ENCODE measurements around the gene MRPL11. TPM values are rescaled to one million over a fixed set of nuclear protein-coding genes. Genes with fewer than 3 reads are reported as not detected.

MRPL11 gene
- 78.3 TPM for polyA plus RNA-seq (2013, experiment 1 of 2; ENCODE audit: insufficient read length)
- 75.3 TPM for polyA plus RNA-seq (2013, experiment 2 of 2; ENCODE audit: insufficient read length)

GRCh38 chr11:66438504-66439466 is at the start of gene MRPL11:
MRPL11 (minus strand) TSS chr11:66438848; CDS start chr11:66438754, 94 bp downstream.
- DNase-seq: peak; percentile 91

GRCh38 chr11:66484806-66485380 is 46.2 kb upstream of the MRPL11 start:
- no peak for DNase-seq

GRCh38 chr11:66480117-66480938 is 41.7 kb upstream of the MRPL11 start, which contains the start of gene DPP3:
DPP3 (plus strand) TSS chr11:66480434; CDS start chr11:66482201, 1,767 bp downstream.
- peak; percentile 96 for DNase-seq

GRCh38 chr11:66479394-66480116 is 40.9 kb upstream of the MRPL11 start:
- peak; percentile 31 for DNase-seq

- no peak for DNase-seq
Observed at GRCh38 chr11:66478729-66479393, 40.2 kb upstream of the MRPL11 start.

- DNase-seq: no peak
Observed at GRCh38 chr11:66477263-66478201, 38.9 kb upstream of the MRPL11 start.

- no peak for DNase-seq
Observed at GRCh38 chr11:66476841-66477251, 38.2 kb upstream of the MRPL11 start.

- no peak for DNase-seq
Observed at GRCh38 chr11:66476173-66476840, 37.7 kb upstream of the MRPL11 start.

GRCh38 chr11:66475349-66476172 is 36.9 kb upstream of the MRPL11 start:
- DNase-seq: no peak

GRCh38 chr11:66473608-66474515 is 35.2 kb upstream of the MRPL11 start:
- DNase-seq: no peak

- DNase-seq: no peak
Observed at GRCh38 chr11:66473167-66473566, 34.5 kb upstream of the MRPL11 start.

GRCh38 chr11:66472054-66472453 is 33.4 kb upstream of the MRPL11 start:
- no peak for DNase-seq

GRCh38 chr11:66471142-66471541 is 32.5 kb upstream of the MRPL11 start:
- DNase-seq: no peak

GRCh38 chr11:66470015-66470414 is 31.4 kb upstream of the MRPL11 start:
- DNase-seq: no peak

GRCh38 chr11:66469441-66469840 is 30.8 kb upstream of the MRPL11 start:
- DNase-seq: no peak

- no peak for DNase-seq
Observed at GRCh38 chr11:66468691-66469090, 30.0 kb upstream of the MRPL11 start.

- no peak for DNase-seq
Observed at GRCh38 chr11:66467756-66468155, 29.1 kb upstream of the MRPL11 start.
